SU-DHL-6 (cell line): ENCODE measurements around the gene KIF5C.

Experiments
- H2AFZ ChIP-seq: fragments of 200-600 bp; sonication (generic); 2 replicates; pipeline ENCODE4 v1.6.1; 2014; ENCODE audit warnings: low read depth, mild to moderate bottlenecking, moderate library complexity, mixed read lengths, antibody characterized with exemption, low read length; ENCODE audit not compliant: severe bottlenecking
- H3F3A ChIP-seq: fragments of 200-600 bp; shearing (Covaris generic); 2 replicates; pipeline ENCODE4 v1.6.0; 2016; ENCODE audit warnings: antibody characterized with exemption, mild to moderate bottlenecking; ENCODE audit not compliant: insufficient read depth
- H3K27ac ChIP-seq: fragments of 200-600 bp; sonication (generic); 2 replicates; pipeline ENCODE4 v1.5.1; 2016; ENCODE audit warnings: low read depth, mild to moderate bottlenecking, low read length, moderate library complexity, mixed read lengths
- H3K27me3 ChIP-seq: fragments of 200-600 bp; sonication (generic), shearing (Covaris generic); 2 replicates; pipeline ENCODE4 v1.6.0; 2014; ENCODE audit warnings: mild to moderate bottlenecking, low read length
- H3K36me3 ChIP-seq: fragments of 200-600 bp; sonication (generic); 2 replicates; pipeline ENCODE4 v1.6.1; 2014; ENCODE audit warnings: mild to moderate bottlenecking, low read length, mixed read lengths
- H3K4me2 ChIP-seq: fragments of 300-600, 200-600 bp; shearing (Covaris generic), sonication (generic); 2 replicates; pipeline ENCODE4 v1.6.0; 2014; ENCODE audit warnings: low read length, low read depth, mild to moderate bottlenecking; ENCODE audit not compliant: poor library complexity, severe bottlenecking
- H3K4me3 ChIP-seq: fragments of 200-600 bp; sonication (generic); 2 replicates; pipeline ENCODE4 v1.5.1; 2014; ENCODE audit warnings: antibody characterized with exemption, low read length, mild to moderate bottlenecking, mixed read lengths; ENCODE audit not compliant: insufficient read depth, poor library complexity, severe bottlenecking
- H3K79me2 ChIP-seq: fragments of 200-600 bp; sonication (generic); 2 replicates; pipeline ENCODE4 v1.6.1; 2014; ENCODE audit warnings: mild to moderate bottlenecking, low read length, moderate library complexity; ENCODE audit not compliant: insufficient read depth
- H3K9ac ChIP-seq: fragments of 200-600 bp; sonication (generic); 2 replicates; pipeline ENCODE4 v1.7.0; 2014; ENCODE audit warnings: mild to moderate bottlenecking, low read length
- H3K9me2 ChIP-seq: fragments of 200-600 bp; sonication (generic); replicated peaks from 2 replicates; pipeline ENCODE4 v1.6.1; 2014; ENCODE audit warnings: low read length; ENCODE audit not compliant: insufficient read depth
- H3K9me3 ChIP-seq: fragments of 200-600 bp; sonication (generic); 2 replicates; pipeline ENCODE4 v1.6.1; 2014; ENCODE audit warnings: low read length, mixed read lengths; ENCODE audit not compliant: insufficient read depth
- H4K20me1 ChIP-seq: fragments of 200-600 bp; sonication (generic); 2 replicates; pipeline ENCODE4 v1.6.1; 2014; ENCODE audit warnings: low read depth, mild to moderate bottlenecking, antibody characterized with exemption, low read length, moderate library complexity, mixed read lengths
- CTCF ChIP-seq: fragments of 200-600 bp; sonication (generic); IDR thresholded peaks from one replicate; pipeline ENCODE4 v1.5.1; 2017; ENCODE audit warnings: antibody characterized with exemption, mild to moderate bottlenecking, low read length, moderate library complexity; ENCODE audit not compliant: insufficient read depth, poor library complexity, severe bottlenecking
- EZH2phosphoT487 ChIP-seq: fragments of 200-600 bp; sonication (generic), shearing (Covaris generic); conservative IDR thresholded peaks from 2 replicates; pipeline ENCODE4 v1.6.1; 2018; ENCODE audit warnings: mild to moderate bottlenecking, antibody characterized with exemption, low read length, moderate library complexity, mixed read lengths

KIF5C gene

GRCh38 chr2:149006883-149007543 lies 132.0 kb downstream of the KIF5C start:
- TF ChIP-seq EZH2phosphoT487 (no peak), CTCF (no peak)
- no peaks in the 10 kb centered on the region for H3K9me3 ChIP-seq
- no peaks in the 10 kb centered on the region for H3F3A ChIP-seq
- no peaks in the 10 kb centered on the region for H4K20me1 ChIP-seq
- H3K27me3 ChIP-seq, result no peaks in the 10 kb centered on the region
- H3K27ac ChIP-seq, result no peak overlapping the region
- no peak overlapping the region for H3K4me2 ChIP-seq
- no peaks in the 10 kb centered on the region for H3K9me2 ChIP-seq
- no peaks in the 10 kb centered on the region for H3K36me3 ChIP-seq
- H3K79me2 ChIP-seq, result no peaks in the 10 kb centered on the region
- no peak overlapping the region for H3K9ac ChIP-seq
- H2AFZ ChIP-seq, result no peak overlapping the region
- H3K4me3 ChIP-seq, result no peak overlapping the region

DNA sequence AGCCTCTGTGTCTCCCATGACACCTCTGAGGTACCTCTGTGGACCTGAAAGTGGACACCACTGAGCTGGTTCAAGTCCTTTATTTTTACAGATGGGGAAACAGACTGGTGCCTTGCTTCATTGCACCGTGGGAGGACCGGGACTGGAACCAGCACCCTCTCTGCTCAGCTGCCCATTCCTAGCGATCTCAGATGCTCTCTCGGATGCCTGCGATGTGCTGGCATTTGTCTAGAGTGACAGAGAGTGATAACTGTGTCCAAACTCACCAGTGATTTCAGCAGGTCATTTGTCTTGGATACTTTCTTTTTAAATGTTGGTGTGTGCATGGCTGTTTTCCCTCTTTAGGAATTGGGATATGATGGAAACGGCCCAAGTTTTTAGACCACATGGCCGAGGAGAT lies 133.4 kb downstream of the KIF5C start:
- H3K27me3 ChIP-seq, result no peaks in the 10 kb centered on the region
- no peaks in the 10 kb centered on the region for H3K9me3 ChIP-seq
- TF ChIP-seq CTCF, result no peak
- no peak for TF ChIP-seq EZH2phosphoT487
- no peak overlapping the region for H3K4me3 ChIP-seq
- no peak overlapping the region for H2AFZ ChIP-seq
- H4K20me1 ChIP-seq, result no peaks in the 10 kb centered on the region
- no peak overlapping the region for H3K9ac ChIP-seq
- no peaks in the 10 kb centered on the region for H3F3A ChIP-seq
- H3K27ac ChIP-seq, result no peak overlapping the region
- H3K4me2 ChIP-seq, result no peak overlapping the region
- H3K79me2 ChIP-seq, result no peaks in the 10 kb centered on the region
- H3K36me3 ChIP-seq, result no peaks in the 10 kb centered on the region
- no peaks in the 10 kb centered on the region for H3K9me2 ChIP-seq

GRCh38 chr2:149009576-149010461 lies 134.8 kb downstream of the KIF5C start:
- H3K27ac ChIP-seq, result no peak overlapping the region
- no peak overlapping the region for H2AFZ ChIP-seq
- no peak overlapping the region for H3K4me2 ChIP-seq
- no peaks in the 10 kb centered on the region for H3F3A ChIP-seq
- H3K79me2 ChIP-seq, result no peaks in the 10 kb centered on the region
- no peaks in the 10 kb centered on the region for H3K36me3 ChIP-seq
- H4K20me1 ChIP-seq, result no peaks in the 10 kb centered on the region
- TF ChIP-seq EZH2phosphoT487 (no peak), CTCF (no peak)
- no peak overlapping the region for H3K4me3 ChIP-seq
- H3K9me3 ChIP-seq, result no peaks in the 10 kb centered on the region
- H3K9ac ChIP-seq, result no peak overlapping the region
- H3K9me2 ChIP-seq, result no peaks in the 10 kb centered on the region
- H3K27me3 ChIP-seq, result no peaks in the 10 kb centered on the region
